ENCODE data around the gene MAGEE1.

DNA sequence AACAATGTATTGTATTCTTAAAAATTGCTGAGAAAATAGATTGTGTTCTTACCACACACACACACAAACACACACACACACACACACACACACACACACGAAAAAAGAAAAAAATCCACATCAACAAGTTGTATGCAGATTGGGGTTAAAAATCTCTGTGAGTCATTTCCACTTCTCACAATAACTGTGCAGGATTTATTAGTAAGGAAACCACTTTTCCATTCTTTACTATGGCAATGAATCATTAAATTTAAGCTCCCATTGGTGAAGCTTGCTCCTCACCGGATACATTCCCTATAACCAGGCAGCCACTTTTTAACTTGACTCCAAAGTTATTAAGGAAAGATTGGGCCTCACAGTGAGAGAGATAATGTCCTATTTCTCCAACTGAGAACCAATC is 19.7 kb upstream of the MAGEE1 start:
- TF ChIP-seq, protein P1, sequence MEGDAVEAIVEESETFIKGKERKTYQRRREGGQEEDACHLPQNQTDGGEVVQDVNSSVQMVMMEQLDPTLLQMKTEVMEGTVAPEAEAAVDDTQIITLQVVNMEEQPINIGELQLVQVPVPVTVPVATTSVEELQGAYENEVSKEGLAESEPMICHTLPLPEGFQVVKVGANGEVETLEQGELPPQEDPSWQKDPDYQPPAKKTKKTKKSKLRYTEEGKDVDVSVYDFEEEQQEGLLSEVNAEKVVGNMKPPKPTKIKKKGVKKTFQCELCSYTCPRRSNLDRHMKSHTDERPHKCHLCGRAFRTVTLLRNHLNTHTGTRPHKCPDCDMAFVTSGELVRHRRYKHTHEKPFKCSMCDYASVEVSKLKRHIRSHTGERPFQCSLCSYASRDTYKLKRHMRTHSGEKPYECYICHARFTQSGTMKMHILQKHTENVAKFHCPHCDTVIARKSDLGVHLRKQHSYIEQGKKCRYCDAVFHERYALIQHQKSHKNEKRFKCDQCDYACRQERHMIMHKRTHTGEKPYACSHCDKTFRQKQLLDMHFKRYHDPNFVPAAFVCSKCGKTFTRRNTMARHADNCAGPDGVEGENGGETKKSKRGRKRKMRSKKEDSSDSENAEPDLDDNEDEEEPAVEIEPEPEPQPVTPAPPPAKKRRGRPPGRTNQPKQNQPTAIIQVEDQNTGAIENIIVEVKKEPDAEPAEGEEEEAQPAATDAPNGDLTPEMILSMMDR (IDR thresholded peaks at IDR 0.05; ENCODE audit: poor library complexity, severe bottlenecking) = no peak
- TF ChIP-seq MXI1 (conservative IDR thresholded peaks at IDR 0.05; ENCODE audit: poor library complexity, severe bottlenecking) (no peak), POLR2AphosphoS5 (IDR thresholded peaks at IDR 0.05) (no peak), EZH2 (IDR thresholded peaks at IDR 0.05; ENCODE audit: borderline replicate concordance, insufficient read depth, low read length, poor library complexity, severe bottlenecking) (no peak)
- TF ChIP-seq, protein P2, sequence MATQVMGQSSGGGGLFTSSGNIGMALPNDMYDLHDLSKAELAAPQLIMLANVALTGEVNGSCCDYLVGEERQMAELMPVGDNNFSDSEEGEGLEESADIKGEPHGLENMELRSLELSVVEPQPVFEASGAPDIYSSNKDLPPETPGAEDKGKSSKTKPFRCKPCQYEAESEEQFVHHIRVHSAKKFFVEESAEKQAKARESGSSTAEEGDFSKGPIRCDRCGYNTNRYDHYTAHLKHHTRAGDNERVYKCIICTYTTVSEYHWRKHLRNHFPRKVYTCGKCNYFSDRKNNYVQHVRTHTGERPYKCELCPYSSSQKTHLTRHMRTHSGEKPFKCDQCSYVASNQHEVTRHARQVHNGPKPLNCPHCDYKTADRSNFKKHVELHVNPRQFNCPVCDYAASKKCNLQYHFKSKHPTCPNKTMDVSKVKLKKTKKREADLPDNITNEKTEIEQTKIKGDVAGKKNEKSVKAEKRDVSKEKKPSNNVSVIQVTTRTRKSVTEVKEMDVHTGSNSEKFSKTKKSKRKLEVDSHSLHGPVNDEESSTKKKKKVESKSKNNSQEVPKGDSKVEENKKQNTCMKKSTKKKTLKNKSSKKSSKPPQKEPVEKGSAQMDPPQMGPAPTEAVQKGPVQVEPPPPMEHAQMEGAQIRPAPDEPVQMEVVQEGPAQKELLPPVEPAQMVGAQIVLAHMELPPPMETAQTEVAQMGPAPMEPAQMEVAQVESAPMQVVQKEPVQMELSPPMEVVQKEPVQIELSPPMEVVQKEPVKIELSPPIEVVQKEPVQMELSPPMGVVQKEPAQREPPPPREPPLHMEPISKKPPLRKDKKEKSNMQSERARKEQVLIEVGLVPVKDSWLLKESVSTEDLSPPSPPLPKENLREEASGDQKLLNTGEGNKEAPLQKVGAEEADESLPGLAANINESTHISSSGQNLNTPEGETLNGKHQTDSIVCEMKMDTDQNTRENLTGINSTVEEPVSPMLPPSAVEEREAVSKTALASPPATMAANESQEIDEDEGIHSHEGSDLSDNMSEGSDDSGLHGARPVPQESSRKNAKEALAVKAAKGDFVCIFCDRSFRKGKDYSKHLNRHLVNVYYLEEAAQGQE (IDR thresholded peaks at IDR 0.05; ENCODE audit: borderline replicate concordance) = no peak
